Fibroblast of lung (primary cell): ENCODE measurements around the gene LMOD3. TPM values are rescaled to one million over a fixed set of nuclear protein-coding genes. Genes with fewer than 3 reads are reported as not detected.

Source experiments
- DNase-seq, 2 donors: peaks; one replicate each; pipeline versions ENCODE4 v3.0.0 to v3.0.0-alpha.2; 2010; ENCODE audit warnings: low read depth in 2 of 2
- H2AFZ ChIP-seq: 2 replicates; pipeline ENCODE4 v1.5.1; 2012; ENCODE audit warnings: low read length, control low read depth, inconsistent platforms
- H3K27ac ChIP-seq: 2 replicates; pipeline ENCODE4 v1.5.1; 2011; ENCODE audit warnings: low read length, control low read depth; ENCODE audit not compliant: insufficient read depth
- H3K27me3 ChIP-seq: 2 replicates; pipeline ENCODE4 v1.5.1; 2011; ENCODE audit warnings: mild to moderate bottlenecking, low read length; ENCODE audit not compliant: control insufficient read depth, insufficient read depth
- H3K36me3 ChIP-seq: 2 replicates; pipeline ENCODE4 v1.5.1; 2011; ENCODE audit warnings: low read length; ENCODE audit not compliant: control insufficient read depth, insufficient read depth
- H3K4me1 ChIP-seq: 2 replicates; pipeline ENCODE4 v1.5.1; 2011; ENCODE audit warnings: low read length; ENCODE audit not compliant: control insufficient read depth, insufficient read depth; ENCODE audit errors: extremely low read depth
- H3K4me2 ChIP-seq: 2 replicates; pipeline ENCODE4 v1.5.1; 2011; ENCODE audit warnings: low read length, control low read depth; ENCODE audit not compliant: insufficient read depth; ENCODE audit errors: extremely low read depth
- H3K4me3 ChIP-seq, 4 experiments: fragments of 200-600 bp in 1 of 4; sonication (generic) in 1 of 4; replicated peaks in 1 of 4; 2 replicates each; pipeline ENCODE4 v1.5.1; 2011 to 2016; ENCODE audit warnings: low read length in 4 of 4, low read depth in 3 of 4, mild to moderate bottlenecking in 3 of 4, control low read depth in 2 of 4, inconsistent platforms in 1 of 4, mixed read lengths in 1 of 4; ENCODE audit not compliant: insufficient read depth in 1 of 4; ENCODE audit errors: control extremely low read depth in 1 of 4
- H3K79me2 ChIP-seq: 2 replicates; pipeline ENCODE4 v1.5.1; 2012; ENCODE audit warnings: mild to moderate bottlenecking, low read length, inconsistent platforms; ENCODE audit not compliant: control insufficient read depth, insufficient read depth
- H3K9ac ChIP-seq: 2 replicates; pipeline ENCODE4 v1.5.1; 2011; ENCODE audit warnings: mild to moderate bottlenecking, low read length, control low read depth; ENCODE audit not compliant: insufficient read depth
- H3K9me3 ChIP-seq: 2 replicates; pipeline ENCODE4 v1.5.1; 2012; ENCODE audit warnings: low read depth, low read length; ENCODE audit not compliant: control insufficient read depth, insufficient read depth
- H4K20me1 ChIP-seq: 2 replicates; pipeline ENCODE4 v1.5.1; 2011; ENCODE audit warnings: low read length; ENCODE audit not compliant: control insufficient read depth, insufficient read depth; ENCODE audit errors: extremely low read depth
- CTCF ChIP-seq, 2 donors: IDR thresholded peaks in 1 of 2; conservative IDR thresholded peaks in 1 of 2; 1 replicate in 1 of 2; 2 replicates in 1 of 2; pipeline ENCODE4 v1.5.1; 2011 to 2012; ENCODE audit warnings: low read length in 2 of 2, control low read depth in 1 of 2, inconsistent platforms in 1 of 2, low read depth in 1 of 2, mild to moderate bottlenecking in 1 of 2
- EZH2 ChIP-seq: IDR thresholded peaks from 2 replicates; pipeline ENCODE4 v1.5.1; 2012; ENCODE audit warnings: low read length, control low read depth, mild to moderate bottlenecking; ENCODE audit errors: missing control alignments
- polyA plus RNA-seq, 2 donors: library from polyadenylated mRNA; depleted of rRNA in 1 of 2; stranded (reverse) in 1 of 2; unstranded in 1 of 2; fragments of >200 nt; gene quantifications; 2 replicates each; pipeline ENCODE4 v1.2.1, GENCODE V29; 2011 to 2012; ENCODE audit warnings: missing spikeins in 1 of 2
- total RNA-seq: library from RNA; depleted of rRNA; stranded (reverse); fragments of >200 nt; gene quantifications from 2 replicates; pipeline ENCODE4 v1.2.1, GENCODE V29; 2014

Gene LMOD3
- total and polyA plus RNA-seq, 2 donors (not counting 1 experiment from before 2014, with no cell fraction given): 0.20 to 4.0 TPM

- H2AFZ ChIP-seq: no peak overlapping the region
- no peak overlapping the region for H3K9ac ChIP-seq
- H3K4me3 ChIP-seq: no peak overlapping the region
- H3K79me2 ChIP-seq: no peaks in the 10 kb centered on the region
- no peaks in the 10 kb centered on the region for H3K9me3 ChIP-seq
- H3K4me1 ChIP-seq: no peaks in the 10 kb centered on the region
- no peak overlapping the region for H3K27ac ChIP-seq
- no peak for DNase-seq
- no peaks in the 10 kb centered on the region for H4K20me1 ChIP-seq
- no peak overlapping the region for H3K4me2 ChIP-seq
- no peak for TF ChIP-seq CTCF (conservative IDR thresholded peaks at IDR 0.05 in 1 of 2, IDR thresholded peaks at IDR 0.05 in 1 of 2; ENCODE audit: low read depth in 1 of 2, low read length in 2 of 2)
- TF ChIP-seq EZH2: no peak
- H3K27me3 ChIP-seq: no peaks in the 10 kb centered on the region
- peaks cover 5% of the 10 kb centered on the region for H3K36me3 ChIP-seq
Observed at GRCh38 chr3:69058947-69059224, 63.5 kb downstream of the LMOD3 start.

- H2AFZ ChIP-seq: no peak overlapping the region
- no peak overlapping the region for H3K9ac ChIP-seq
- H3K9me3 ChIP-seq: no peaks in the 10 kb centered on the region
- H3K79me2 ChIP-seq: no peaks in the 10 kb centered on the region
- DNase-seq: no peak
- TF ChIP-seq CTCF (conservative IDR thresholded peaks at IDR 0.05 in 1 of 2, IDR thresholded peaks at IDR 0.05 in 1 of 2; ENCODE audit: low read depth in 1 of 2, low read length in 2 of 2): no peak
- TF ChIP-seq EZH2: no peak
- H3K4me3 ChIP-seq: no peak overlapping the region
- H3K4me1 ChIP-seq: no peaks in the 10 kb centered on the region
- H3K4me2 ChIP-seq: no peak overlapping the region
- H4K20me1 ChIP-seq: no peaks in the 10 kb centered on the region
- peaks cover 5% of the 10 kb centered on the region for H3K36me3 ChIP-seq
- H3K27ac ChIP-seq: no peak overlapping the region
- no peaks in the 10 kb centered on the region for H3K27me3 ChIP-seq
Observed at GRCh38 chr3:69058180-69058946, 64.0 kb downstream of the LMOD3 start.

Other genes with a start within 250 kb of the LMOD3 start
- gene TAFA4, start 190.0 kb downstream of the LMOD3 start, total RNA-seq: not detected in 2 replicates
- not detected in 2 replicates for gene TAFA4, start 190.0 kb downstream of the LMOD3 start, polyA plus RNA-seq
- gene EOGT, start 108.9 kb downstream of the LMOD3 start, total RNA-seq: 44.2 and 50.9 TPM in 2 replicates
- gene EOGT, start 108.9 kb downstream of the LMOD3 start, polyA plus RNA-seq: 28.0 and 30.6 TPM in 2 replicates
- gene TMF1, start 70.3 kb downstream of the LMOD3 start, total RNA-seq: 37.0 and 51.5 TPM in 2 replicates
- 18.0 and 27.5 TPM in 2 replicates for gene TMF1, start 70.3 kb downstream of the LMOD3 start, polyA plus RNA-seq
- 70.4 and 93.3 TPM in 2 replicates for gene UBA3, start 42.2 kb downstream of the LMOD3 start, total RNA-seq
- 77.2 and 95.4 TPM in 2 replicates for gene UBA3, start 42.2 kb downstream of the LMOD3 start, polyA plus RNA-seq
- 132 and 209 TPM in 2 replicates for gene ARL6IP5, start 37.7 kb downstream of the LMOD3 start, total RNA-seq
- gene ARL6IP5, start 37.7 kb downstream of the LMOD3 start, polyA plus RNA-seq: 218 and 253 TPM in 2 replicates